NOMO-1 treated with DMSO at 0.1 percent for 48 hours (cell line): ENCODE data around the gene RETREG2.
A peak's percentile ranks its signal among the peaks of the same experiment; 100 is the strongest.

Experiments
- DNase-seq: peaks from one replicate; lab custom pipeline; 2025; ENCODE audit not compliant: unreplicated experiment; lab: John Stamatoyannopoulos, UW

RETREG2 gene

GRCh38 chr2:219213486-219214071 is 35.5 kb downstream of the RETREG2 start:
- no peak for DNase-seq

GRCh38 chr2:219214141-219214540 is 36.1 kb downstream of the RETREG2 start:
- DNase-seq: no peak

DNA sequence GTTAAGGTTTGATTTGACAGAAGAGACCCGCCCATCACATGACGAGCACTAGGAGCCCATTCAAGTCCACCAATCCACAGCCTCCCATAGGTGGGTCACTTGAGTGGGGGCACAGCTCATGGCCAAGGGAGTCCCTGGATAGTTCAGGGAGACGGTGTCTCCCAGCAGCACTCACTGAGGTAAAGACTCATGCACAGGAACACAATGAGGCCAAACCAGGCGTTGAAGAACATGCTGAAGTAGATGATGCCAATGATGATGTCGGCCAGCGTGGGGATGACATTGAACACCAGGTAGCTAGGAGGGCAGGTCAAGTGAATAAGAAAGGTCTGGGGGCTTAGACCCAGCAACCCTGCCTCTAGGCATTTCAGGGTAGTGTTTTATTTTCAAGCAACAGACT is 36.7 kb downstream of the RETREG2 start:
- no peak for DNase-seq

DNA sequence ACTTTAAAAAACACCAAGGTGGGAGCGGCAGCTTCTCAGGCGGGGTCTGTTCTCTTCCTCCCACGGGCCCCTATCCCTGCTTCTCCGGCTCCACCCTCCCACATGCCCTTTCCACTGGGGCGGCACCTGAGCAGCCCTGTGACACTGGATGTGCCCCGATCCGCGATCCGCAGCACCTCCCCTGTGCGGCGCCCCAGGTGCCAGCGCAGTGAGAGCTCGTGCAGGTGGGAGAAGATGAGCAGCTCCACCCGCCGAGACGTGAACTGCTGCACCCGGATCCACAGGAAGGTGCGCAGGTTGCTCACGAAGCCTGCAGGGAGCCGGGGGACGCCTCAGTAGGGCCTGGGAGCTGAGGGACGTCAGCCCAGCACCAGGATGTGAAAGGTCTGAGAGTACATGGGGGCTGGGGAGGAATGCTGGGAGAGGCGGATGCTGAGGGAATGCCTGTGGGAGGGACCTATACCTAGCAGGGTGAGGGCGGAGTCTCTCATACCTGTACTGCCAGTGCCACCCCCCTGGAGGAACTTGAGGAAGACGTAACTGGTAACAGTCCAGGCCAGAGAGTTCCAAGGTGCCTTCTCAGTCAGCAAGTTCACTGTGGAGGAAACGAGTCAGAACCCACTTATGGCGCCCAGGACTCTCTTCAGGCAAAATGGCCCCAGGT is 37.9 kb downstream of the RETREG2 start:
- no peak for DNase-seq

DNA sequence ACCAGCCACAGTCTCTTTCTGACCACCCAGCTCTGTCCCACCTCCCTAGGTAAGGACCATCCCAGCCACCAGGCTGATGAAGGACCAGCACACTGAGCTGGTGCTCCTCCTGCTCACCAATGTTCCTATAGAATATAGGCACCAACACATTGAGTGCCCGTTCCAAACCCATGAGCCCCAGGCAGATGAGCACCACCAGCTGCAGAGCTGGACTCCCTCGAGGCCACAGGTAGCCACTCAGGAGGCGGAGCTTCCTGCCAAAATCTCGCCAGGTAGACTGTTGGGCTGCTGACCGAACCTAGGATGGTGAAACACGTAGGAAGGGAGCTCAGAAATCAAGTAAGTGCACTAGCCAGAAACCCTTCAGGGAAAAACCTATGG is 38.5 kb downstream of the RETREG2 start:
- no peak for DNase-seq

DNA sequence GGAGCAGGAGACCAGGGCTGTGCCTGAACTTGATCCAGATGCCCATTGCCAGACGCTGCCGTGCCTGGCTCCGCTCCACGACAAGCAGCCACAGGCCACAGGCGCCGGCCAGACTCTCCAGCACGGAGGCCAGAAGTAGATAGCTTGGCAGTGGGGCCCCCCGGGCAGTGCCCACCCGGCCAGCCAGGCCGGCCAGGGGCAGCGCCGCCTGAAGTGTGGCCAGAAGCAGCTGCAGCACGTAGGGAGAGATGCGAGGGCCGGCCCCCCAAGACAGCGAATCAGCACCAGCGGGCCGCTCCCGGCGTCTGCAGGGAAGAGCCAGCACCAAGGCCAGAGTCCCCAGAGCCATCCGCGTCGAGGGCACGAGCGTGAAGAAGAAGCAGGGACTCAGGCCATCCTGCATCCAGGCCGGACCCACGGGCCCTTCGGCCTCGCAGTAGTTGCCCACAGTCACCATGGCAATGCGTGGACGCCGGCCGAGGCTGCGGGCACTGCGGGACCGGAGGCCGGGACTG is 40.2 kb downstream of the RETREG2 start:
- DNase-seq: no peak

- no peak for DNase-seq
Observed at GRCh38 chr2:219218732-219219701, 40.9 kb downstream of the RETREG2 start, which contains the start of gene ABCB6. Gene ABCB6, minus strand, starts transcription at chr2:219218958. Its CDS starts 285 bp downstream, at chr2:219218673.

DNA sequence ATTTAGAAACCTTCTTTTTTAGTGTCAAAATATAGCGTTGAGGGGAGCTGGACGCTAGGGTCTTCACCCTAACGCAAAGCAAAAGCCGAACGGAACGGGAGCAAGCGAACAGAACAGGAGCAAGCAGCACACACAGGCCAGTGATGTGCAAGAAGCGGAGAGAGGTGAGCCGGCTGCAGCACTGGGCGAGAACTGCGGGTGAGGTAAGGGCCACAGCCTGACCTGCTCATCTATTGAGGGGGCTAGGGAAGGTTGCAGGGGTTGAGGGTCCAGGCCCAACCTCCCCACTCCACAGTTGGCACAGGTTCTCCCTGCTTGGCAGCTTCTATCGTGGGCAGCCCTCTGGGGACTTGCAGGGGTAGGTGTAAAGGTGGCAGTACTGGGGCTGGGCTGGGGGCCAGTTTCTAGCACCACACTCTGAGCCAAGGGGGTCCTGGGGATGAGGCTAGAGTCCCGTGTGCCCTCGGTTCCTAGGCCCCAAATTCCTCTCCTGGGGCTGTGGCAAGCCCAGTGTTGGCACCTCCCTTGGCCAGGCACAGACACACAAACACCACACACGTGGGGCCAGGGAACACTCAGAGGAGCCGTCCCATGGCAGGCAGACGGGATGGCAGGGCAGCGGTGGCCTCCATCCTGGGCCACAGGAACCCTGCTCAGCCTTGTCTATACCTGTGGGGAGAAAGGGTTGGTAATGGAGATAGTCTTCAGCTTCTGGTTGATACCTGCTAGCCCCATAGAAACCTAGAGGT is 41.9 kb downstream of the RETREG2 start:
- DNase-seq: no peak

- no peak for DNase-seq
Observed at GRCh38 chr2:219220652-219221402, 42.8 kb downstream of the RETREG2 start.

GRCh38 chr2:219221957-219222518 is 44.0 kb downstream of the RETREG2 start:
- no peak for DNase-seq

DNA sequence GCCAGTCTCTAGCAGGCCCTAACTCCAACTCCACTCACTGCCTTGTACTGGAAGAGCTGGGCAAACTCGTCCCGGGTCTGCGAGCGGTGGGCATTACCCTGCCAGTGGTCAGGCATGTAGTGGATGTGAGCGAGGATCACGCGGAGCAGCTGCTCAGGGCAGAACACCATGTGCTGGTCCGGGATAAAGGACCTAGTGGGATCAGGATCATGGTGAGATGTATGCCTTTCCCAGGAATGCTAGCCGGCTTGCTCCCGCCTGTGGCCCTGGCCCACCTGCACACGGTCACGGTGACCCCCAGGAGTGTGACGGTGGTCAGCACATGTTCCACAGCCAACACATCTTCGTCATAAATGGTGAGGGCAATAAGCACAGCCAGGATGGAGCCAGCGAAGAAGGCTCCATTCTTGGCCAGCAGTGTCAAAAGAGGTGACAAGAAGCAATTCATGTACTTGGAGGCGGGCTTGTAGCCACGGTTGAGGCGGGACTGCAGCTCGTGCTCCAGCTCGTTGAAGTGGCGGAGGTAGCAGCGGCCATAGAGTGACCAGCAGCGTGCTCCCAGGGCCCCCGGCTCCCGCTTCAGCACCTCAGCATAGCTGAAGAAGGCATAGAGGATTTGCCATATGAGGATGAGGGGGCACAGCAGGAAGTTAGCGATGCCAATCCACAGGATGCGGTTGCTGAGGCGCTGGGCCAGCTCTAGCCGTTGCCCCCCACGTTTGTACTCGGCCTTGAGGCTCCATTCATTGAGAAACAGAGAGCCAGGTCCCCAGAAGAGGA is 45.9 kb downstream of the RETREG2 start:
- DNase-seq: no peak

DNA sequence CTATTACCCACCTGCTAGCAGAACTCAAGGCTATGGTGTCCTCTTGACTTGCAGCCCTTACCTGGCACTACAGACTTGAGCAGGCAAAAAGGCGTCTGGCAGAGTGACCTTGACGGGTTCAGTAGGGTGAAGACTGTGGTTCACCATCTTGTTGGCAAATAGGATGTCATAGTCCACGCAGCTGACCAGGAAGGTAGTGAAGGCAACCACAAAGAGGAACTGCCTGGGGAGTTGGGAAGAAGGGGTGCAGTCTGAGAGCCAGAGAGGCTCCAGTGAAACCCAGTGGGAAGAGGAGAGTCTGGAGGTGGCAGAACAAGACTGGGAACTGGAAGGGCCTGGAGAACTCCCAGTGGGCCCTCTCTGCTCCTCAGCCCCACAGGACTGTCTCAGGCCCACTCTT is 47.3 kb downstream of the RETREG2 start:
- peak; percentile 61 for DNase-seq

GRCh38 chr2:219228041-219228910 is 50.2 kb downstream of the RETREG2 start:
- peak; percentile 17 for DNase-seq

GRCh38 chr2:219228911-219229304 is 50.8 kb downstream of the RETREG2 start:
- no peak for DNase-seq

DNA sequence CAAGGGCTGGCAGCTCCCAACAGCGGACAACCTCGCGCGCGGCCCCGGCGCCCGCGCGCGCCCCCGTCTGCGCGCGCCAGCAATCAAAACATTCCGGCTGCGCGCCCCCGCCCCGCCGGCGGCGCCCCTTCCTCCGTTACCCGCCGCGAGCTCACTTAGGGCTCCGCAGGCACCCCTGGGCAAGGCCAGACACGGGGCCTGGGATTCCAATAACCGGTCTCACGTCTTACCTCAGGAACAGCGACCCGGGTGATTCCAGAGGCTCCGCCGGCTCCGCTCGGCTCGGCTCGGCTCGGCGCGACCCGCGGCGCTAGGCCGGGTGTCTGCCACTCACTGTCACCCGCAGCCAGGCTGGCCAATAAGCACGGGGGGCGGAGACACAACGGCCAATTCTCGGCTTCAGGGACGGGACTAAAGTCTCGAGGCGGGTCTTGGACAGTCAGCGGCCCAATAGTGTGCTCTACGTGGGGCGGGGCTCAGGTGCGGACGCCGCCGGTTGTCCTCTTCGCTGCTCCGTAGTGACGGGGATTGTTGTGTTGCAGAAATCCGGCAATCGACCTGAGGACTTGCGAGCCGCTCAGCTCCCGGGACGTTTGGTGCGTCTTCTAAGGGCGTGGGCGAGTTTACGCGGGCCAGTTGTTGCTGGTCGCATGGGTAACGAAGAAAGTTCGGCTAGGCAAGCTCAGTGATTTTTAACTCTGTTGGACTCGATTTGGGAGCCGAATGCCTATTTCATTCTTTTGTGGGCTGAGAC is 51.4 kb downstream of the RETREG2 start, which contains the start of the genes ANKZF1 and ATG9A:
ANKZF1 (plus strand) TSS at position 502 of the 754 bp plus-strand sequence. CDS start 452 bp downstream, outside the sequence.
ATG9A (minus strand) TSS at position 332 of the 754 bp plus-strand sequence. CDS start 1,612 bp downstream, outside the sequence.
- DNase-seq: peak; percentile 99

- peak; percentile 33 for DNase-seq
Observed at GRCh38 chr2:219230059-219230540, 52.0 kb downstream of the RETREG2 start.

- no peak for DNase-seq
Observed at GRCh38 chr2:219234331-219234730, 56.3 kb downstream of the RETREG2 start.
